Measurements from ENCODE around the gene STARD7.
"Not testable (repeated sequence)": the region's sequence is repeated elsewhere in the genome, so short reads cannot be mapped to it uniquely, and the experiment has no call there.

Gene STARD7

DNA sequence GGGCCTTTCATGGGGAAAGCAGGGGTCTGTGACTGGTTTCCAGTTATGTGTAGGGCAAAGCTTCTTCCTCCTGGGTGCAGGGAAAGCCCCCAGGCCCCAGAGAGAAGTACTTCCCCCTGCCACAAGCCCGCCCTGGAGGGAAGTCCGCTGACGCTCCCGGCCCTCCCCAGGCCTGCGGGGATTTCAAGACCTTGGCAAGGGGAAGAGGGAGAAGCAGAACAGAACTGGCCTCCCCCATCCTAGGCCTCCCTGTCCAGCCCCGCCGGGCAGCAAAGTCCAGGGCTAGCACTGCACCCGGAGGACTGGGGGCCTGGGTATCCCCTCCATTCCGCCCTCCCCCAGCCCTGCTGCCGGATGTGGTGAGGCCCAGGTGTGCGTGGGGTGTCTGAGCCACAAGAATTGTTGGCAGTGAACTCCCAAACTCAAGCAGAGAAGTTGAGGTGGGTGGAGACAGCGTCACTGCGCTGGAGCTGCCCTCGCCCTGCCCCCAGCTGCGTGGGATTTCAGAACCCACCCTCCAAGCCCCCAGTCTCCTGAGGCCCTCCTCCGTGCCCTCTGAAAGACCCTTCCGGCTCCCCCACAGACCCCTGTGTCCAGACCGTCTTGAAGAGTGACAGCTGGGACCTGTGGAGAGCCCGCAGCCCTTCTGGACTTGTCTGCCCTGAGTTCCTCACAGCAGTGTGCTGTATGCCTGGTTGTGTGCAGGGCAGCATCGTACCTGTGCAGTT lies 62.3 kb downstream of the STARD7 start:
- DNase-seq: peak; percentile 70

DNA sequence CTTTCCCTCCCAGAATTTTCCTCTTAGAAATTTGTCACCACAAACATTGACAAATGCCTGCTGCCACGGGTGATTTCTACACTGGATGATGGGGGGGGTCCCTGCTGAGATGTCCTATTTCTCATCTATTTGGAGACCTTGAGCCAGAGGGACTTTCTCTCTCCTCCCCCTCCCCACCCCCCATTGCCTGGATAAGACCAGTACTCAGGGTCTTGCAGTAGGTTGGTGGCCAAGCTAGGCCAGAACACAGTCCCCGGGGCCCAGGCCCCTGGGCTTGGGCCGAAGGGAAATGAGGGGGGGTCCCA lies 62.8 kb downstream of the STARD7 start:
- no peak for DNase-seq

- DNase-seq: peak; percentile 88
Observed at GRCh38 chr2:96145036-96145847, 63.4 kb downstream of the STARD7 start, which contains the start of gene DUSP2. DUSP2 (minus strand) TSS chr2:96145440; CDS start chr2:96145354, 86 bp downstream.

- DNase-seq: no peak
Observed at GRCh38 chr2:96144481-96145035, 64.1 kb downstream of the STARD7 start.

DNA sequence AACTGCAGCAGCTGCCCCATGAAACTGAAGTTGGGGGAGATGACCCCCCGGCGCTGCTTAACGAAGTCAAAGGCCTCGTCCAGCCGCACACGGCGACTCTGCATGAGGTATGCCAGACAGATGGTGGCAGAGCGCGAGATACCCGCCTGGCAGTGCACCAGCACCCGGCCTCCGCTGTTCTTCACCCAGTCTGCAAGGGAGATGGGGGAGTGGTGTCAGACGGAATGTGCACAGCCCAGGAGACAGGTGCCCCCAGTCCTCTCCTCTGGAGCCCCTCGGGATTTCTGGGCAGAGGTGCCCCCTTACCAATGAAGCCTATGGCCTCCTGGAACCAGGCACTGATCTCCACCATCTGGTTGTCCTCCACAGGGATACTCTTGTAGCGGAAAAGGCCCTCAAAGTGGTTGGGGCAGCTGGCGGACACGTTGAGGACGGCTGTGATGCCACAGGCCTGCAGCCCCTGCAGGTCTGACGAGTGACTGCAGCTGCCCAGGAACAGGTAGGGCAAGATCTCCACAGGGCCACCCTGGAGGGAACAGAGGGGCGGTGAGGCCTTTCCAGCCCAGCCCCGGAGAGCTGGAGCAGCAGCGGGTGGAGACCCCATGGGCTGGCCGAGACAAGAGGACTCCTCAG lies 64.7 kb downstream of the STARD7 start:
- DNase-seq: no peak

- no peak for DNase-seq
Observed at GRCh38 chr2:96143231-96143847, 65.3 kb downstream of the STARD7 start.

GRCh38 chr2:96142217-96143113 lies 66.2 kb downstream of the STARD7 start:
- no peak for DNase-seq

DNA sequence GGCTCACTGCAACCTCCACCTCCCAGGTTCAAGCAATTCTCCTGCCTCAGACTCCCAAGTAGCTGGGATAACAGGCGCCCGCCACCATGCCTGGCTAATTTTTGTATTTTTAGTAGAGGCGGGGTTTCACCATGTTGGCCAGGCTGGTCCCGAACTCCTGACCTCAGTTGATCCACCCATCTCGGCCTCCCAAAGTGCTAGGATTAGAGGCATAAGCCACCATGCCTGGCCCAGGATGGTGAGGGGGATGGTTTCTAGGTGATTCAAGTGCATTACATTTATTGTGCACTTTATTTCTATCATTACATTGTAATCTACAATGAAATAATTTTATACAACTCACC lies 67.0 kb downstream of the STARD7 start:
- not testable (repeated sequence) for DNase-seq

DNA sequence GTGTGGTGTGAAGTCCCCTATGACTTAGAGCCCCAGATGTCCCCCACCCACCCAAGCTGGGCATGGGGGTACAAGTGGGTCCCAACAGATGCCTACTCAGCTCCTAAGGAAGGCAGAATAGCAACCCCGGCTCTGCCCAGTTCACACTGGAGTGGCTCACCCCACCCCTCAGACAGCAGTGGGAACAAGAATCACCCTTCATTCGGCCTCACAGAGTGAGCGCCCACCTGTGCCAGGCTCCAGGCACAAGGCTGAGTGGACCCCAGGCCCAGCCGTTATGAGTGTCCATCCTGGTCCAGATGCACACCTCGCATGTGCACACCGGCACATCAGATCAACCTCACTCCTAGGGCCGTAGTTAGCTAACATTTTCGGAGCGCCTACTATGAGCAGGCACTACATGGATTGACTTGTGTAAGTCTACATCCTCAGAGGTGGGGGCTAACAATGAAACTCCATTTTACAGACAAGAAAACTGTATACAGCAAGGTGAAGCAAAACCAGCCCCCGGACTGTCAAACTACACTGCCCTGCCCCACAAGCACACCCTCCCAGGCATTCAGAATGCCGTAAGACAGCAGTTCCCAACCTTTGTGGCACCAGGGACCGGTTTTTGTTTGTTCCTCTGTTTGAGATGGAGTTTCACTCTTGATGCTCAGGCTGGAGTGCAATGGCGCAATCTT lies 67.5 kb downstream of the STARD7 start:
- DNase-seq: no peak

DNA sequence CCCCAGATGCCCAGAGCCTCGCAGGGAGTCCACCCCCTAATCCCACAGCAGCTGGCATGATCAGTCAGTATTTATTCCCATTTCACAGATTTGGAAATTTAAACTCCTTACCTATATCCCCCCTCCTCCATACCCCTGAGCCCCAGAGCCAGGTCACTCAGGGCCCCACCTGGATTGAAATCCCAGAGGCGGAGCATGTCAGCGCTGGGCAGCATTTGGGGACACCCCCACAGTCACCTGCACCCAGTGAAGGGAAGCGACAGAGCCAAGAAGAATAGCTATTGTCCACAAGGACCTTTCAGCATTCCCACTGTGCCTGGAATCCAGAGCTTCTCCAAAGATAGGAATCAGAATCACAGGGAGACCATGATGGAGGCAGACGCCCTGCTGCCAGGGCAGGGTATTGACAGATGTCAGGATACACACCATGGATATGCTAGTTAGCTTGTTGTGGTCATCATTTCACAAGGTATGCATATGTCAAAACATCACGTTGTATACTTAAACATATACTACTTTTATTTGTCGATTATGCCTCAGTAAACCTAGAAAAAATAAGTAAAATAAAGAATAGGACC lies 69.4 kb downstream of the STARD7 start:
- no peak for DNase-seq

- no peak for DNase-seq
Observed at GRCh38 chr2:96138179-96139145, 70.2 kb downstream of the STARD7 start, which contains the start of gene ASTL. ASTL (minus strand) TSS chr2:96138502; CDS start chr2:96138436, 66 bp downstream.

- no peak for DNase-seq
Observed at GRCh38 chr2:96137321-96138178, 71.1 kb downstream of the STARD7 start.

DNA sequence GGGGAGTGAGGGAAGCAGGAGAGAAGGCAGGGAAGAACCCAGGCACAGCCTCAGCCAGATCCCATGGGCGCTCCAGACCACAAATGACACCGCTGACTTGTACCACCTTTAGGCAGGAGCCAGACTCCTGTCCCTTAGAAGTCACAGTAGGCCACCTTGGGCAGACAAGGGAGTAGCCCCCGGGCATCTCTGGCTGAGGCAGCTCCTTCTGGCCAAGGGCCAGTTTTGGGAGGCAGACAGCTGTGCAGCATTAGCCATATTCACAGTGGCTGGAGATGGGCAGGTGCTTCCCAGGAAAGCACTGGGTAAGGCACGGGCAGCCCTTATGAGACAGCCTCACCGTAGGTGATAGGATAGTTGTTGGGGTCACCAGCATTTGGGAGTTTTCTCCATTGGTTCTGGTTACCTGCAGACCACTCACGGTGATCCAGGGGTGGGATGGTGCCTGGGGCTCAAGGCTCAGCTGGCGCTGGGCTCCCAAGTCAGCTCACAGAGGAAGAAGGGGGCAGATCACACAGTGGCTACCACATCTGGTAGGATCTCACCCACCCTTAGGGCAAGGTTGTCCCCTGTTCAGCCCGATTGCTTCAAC lies 72.4 kb downstream of the STARD7 start:
- DNase-seq: no peak

- no peak for DNase-seq
Observed at GRCh38 chr2:96135621-96136020, 73.0 kb downstream of the STARD7 start.

- no peak for DNase-seq
Observed at GRCh38 chr2:96135171-96135570, 73.5 kb downstream of the STARD7 start.
